Chondrocyte (in vitro differentiated cells): Measurements from ENCODE around the gene NUP42. TPM values are rescaled to one million over a fixed set of nuclear protein-coding genes. Genes with fewer than 3 reads are reported as not detected.

ENCODE experiments used
- DNase-seq: peaks from one replicate; pipeline ENCODE4 v3.0.0; 2021; ENCODE audit warnings: mixed read lengths, low spot score
- H3K27ac Mint-ChIP-seq: one replicate; pipeline ENCODE4 v1.8.0; 2021; ENCODE audit warnings: mild to moderate bottlenecking, moderate library complexity, mixed read lengths; ENCODE audit not compliant: unreplicated experiment
- H3K27me3 Mint-ChIP-seq: 2 replicates; pipeline ENCODE4 v1.8.0; 2021; ENCODE audit warnings: low read depth, mixed read lengths
- H3K36me3 Mint-ChIP-seq: 2 replicates; pipeline ENCODE4 v1.8.0; 2021; ENCODE audit warnings: low read depth, mixed read lengths
- H3K4me1 Mint-ChIP-seq: 2 replicates; pipeline ENCODE4 v1.8.0; 2021; ENCODE audit warnings: low read depth, mild to moderate bottlenecking, mixed read lengths
- H3K4me3 Mint-ChIP-seq: one replicate; pipeline ENCODE4 v1.8.0; 2021; ENCODE audit warnings: mild to moderate bottlenecking, moderate library complexity, mixed read lengths; ENCODE audit not compliant: unreplicated experiment
- H3K9me3 Mint-ChIP-seq: 2 replicates; pipeline ENCODE4 v1.8.0; 2021; ENCODE audit warnings: low read depth, mixed read lengths
- total RNA-seq: library from RNA; stranded (reverse); gene quantifications from 3 replicates; pipeline ENCODE4 v1.2.1, GENCODE V29; 2021
- TF ChIP-seq, protein P1 (sequence below): fragments of 200-600 bp; sonication (generic); IDR thresholded peaks from 2 replicates; pipeline ENCODE4 v1.5.0; 2021; ENCODE audit warnings: antibody characterized with exemption, mild to moderate bottlenecking, moderate library complexity

Gene NUP42
- total RNA-seq, 1 donor from 2014 or later = 22.4 TPM

DNA sequence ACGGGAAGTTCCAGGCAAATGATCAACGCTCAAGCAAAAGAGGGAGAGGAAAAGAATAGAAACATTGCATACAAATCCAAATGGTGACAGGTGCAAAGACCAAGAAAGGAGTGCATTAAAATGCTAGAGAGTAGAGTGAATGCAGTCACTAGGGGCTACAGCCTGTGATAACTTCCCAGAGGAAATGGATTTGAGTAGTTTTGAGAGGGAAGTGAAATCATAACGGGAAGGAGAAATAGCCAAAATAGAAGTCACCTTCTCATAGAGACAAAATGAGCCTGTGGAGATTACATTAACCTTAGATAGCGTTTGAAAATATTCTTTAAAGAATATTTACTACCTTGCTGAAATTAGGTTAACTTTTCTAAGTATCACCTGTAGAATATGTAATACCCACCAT lies 26.5 kb downstream of the NUP42 start:
- DNase-seq = no peak
- Mint-ChIP-seq H3K27me3 (no peaks in the 10 kb centered on the region), H3K27ac (no peak overlapping the region), H3K9me3 (no peaks in the 10 kb centered on the region), H3K4me1 (no peaks in the 10 kb centered on the region), H3K4me3 (no peak overlapping the region), H3K36me3 (no peaks in the 10 kb centered on the region)
- TF ChIP-seq, protein P1, sequence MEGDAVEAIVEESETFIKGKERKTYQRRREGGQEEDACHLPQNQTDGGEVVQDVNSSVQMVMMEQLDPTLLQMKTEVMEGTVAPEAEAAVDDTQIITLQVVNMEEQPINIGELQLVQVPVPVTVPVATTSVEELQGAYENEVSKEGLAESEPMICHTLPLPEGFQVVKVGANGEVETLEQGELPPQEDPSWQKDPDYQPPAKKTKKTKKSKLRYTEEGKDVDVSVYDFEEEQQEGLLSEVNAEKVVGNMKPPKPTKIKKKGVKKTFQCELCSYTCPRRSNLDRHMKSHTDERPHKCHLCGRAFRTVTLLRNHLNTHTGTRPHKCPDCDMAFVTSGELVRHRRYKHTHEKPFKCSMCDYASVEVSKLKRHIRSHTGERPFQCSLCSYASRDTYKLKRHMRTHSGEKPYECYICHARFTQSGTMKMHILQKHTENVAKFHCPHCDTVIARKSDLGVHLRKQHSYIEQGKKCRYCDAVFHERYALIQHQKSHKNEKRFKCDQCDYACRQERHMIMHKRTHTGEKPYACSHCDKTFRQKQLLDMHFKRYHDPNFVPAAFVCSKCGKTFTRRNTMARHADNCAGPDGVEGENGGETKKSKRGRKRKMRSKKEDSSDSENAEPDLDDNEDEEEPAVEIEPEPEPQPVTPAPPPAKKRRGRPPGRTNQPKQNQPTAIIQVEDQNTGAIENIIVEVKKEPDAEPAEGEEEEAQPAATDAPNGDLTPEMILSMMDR = no peak

DNA sequence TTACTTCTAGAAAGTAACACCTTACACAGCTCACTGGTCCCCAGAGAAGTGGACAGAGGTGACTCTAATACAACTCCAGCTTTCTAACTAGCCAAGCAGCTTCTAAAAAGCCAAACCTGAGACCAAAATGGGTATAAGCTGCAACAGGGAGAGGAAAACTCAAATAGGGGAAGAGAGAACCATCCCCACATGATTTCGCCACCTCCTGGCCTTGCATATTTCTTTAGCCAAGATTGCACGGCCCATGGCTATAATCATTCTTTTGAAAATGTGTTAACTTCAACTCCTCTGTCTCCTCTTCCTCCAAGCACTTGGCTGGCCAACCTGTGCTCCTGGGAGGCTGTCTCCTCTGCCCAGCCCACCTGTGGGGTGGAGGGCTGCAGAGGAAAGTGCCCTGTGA lies 28.7 kb downstream of the NUP42 start:
- no peak overlapping the region for H3K4me3 Mint-ChIP-seq
- H3K27ac Mint-ChIP-seq = no peak overlapping the region
- no peaks in the 10 kb centered on the region for H3K4me1 Mint-ChIP-seq
- H3K36me3 Mint-ChIP-seq = no peaks in the 10 kb centered on the region
- no peak for DNase-seq
- H3K9me3 Mint-ChIP-seq = no peaks in the 10 kb centered on the region
- H3K27me3 Mint-ChIP-seq = no peaks in the 10 kb centered on the region
- TF ChIP-seq, protein P1 = no peak

DNA sequence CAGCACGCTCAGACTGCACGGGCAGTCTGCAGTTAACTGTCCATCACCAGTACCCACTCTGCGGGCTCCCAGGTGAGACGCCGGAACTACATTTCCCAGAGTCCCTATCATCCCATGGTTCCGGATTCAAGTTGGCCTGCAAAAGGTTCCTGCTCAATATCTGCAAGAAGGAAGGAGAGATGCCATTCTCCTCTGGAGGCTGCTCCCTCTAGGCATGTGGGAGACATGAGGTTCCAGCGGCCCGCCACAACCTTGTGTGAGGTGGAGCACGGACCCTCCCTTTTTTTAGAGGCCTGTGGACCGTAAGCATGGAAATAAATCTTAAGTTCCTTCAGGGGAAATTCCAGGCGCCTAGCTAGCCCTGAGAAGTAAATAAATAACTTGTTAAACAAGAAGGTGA lies 29.7 kb downstream of the NUP42 start:
- Mint-ChIP-seq H3K36me3 (no peaks in the 10 kb centered on the region), H3K27me3 (no peaks in the 10 kb centered on the region), H3K27ac (no peak overlapping the region), H3K9me3 (no peaks in the 10 kb centered on the region), H3K4me1 (no peaks in the 10 kb centered on the region), H3K4me3 (no peak overlapping the region)
- TF ChIP-seq, protein P1 = no peak
- DNase-seq = no peak

DNA sequence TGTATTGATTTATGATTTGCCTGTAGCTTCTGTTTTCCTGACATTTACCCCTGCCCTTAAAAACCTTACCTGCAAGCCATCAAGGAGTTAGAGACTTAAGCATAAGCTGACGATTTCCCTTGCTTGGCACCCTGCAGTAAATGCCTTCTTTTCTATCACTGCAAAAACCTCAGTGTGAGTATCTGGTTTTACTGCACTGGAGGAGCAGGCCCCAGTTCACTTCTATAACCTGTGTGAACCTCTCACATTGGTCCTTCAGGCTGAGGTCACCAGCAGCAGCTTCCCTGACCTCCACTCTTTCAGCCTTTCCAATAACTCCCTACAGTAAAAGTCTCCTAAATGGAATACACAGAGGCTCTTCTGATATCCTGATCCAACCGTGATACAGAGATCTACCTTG lies 30.5 kb downstream of the NUP42 start:
- DNase-seq = no peak
- no peaks in the 10 kb centered on the region for H3K4me1 Mint-ChIP-seq
- no peak overlapping the region for H3K4me3 Mint-ChIP-seq
- H3K36me3 Mint-ChIP-seq = no peaks in the 10 kb centered on the region
- no peak overlapping the region for H3K27ac Mint-ChIP-seq
- TF ChIP-seq, protein P1 = no peak
- H3K9me3 Mint-ChIP-seq = no peaks in the 10 kb centered on the region
- no peaks in the 10 kb centered on the region for H3K27me3 Mint-ChIP-seq

DNA sequence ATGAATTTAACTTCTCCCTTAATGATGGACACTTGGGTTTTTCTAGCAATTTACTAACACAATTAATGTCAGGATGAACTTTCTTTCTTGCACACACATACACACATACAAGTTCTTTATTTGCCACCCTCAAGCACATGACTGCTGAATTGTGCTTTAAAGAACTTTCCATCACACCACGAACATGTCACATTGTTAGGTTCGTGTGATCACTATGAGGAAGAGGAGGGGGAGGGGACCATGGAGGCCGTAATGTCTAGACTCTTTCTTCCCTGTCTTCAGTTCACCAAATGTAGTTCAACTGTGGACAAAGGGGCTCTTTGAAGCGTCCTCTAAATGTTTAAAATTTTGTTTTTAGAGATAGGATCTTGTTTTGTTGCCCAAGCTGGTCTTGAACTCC lies 31.0 kb downstream of the NUP42 start:
- Mint-ChIP-seq H3K4me3 (no peak overlapping the region), H3K9me3 (no peaks in the 10 kb centered on the region), H3K4me1 (no peaks in the 10 kb centered on the region), H3K27ac (no peak overlapping the region), H3K36me3 (no peaks in the 10 kb centered on the region), H3K27me3 (no peaks in the 10 kb centered on the region)
- no peak for DNase-seq
- TF ChIP-seq, protein P1 = no peak
